Activated CD8-positive, alpha-beta memory T cell treated with anti-CD3 and anti-CD28 coated beads for 48 hours (primary cell): ENCODE data around the gene C1QA.
"Not testable (repeated sequence)": the region's sequence is repeated elsewhere in the genome, so short reads cannot be mapped to it uniquely, and the experiment has no call there.

Experiments used
- DNase-seq, 3 experiments: peaks; one replicate each; pipeline ENCODE4 v3.0.0-alpha.2; 2020; ENCODE audit warnings: low read depth in 2 of 3, low spot score in 2 of 3

C1QA gene

DNA sequence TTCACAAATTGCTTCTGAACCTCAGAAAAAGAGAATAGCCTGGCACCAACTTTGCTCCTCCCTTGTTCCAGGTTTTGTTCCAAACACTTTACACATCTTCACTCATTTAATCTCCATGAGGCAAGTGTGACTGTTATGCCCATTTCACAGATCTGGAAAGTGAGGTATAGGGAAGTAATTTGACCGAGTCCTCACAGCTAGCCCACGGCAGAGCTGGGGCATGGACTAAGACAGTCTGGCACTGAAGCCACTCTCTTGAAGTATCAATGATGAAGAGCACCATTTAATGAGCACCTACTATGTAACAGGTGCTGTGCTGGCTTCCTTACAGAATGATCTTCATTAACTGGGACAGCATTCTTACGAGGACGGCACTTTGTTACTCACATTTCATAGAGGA, 35.6 kb downstream of the C1QA start:
- DNase-seq: no peak

DNA sequence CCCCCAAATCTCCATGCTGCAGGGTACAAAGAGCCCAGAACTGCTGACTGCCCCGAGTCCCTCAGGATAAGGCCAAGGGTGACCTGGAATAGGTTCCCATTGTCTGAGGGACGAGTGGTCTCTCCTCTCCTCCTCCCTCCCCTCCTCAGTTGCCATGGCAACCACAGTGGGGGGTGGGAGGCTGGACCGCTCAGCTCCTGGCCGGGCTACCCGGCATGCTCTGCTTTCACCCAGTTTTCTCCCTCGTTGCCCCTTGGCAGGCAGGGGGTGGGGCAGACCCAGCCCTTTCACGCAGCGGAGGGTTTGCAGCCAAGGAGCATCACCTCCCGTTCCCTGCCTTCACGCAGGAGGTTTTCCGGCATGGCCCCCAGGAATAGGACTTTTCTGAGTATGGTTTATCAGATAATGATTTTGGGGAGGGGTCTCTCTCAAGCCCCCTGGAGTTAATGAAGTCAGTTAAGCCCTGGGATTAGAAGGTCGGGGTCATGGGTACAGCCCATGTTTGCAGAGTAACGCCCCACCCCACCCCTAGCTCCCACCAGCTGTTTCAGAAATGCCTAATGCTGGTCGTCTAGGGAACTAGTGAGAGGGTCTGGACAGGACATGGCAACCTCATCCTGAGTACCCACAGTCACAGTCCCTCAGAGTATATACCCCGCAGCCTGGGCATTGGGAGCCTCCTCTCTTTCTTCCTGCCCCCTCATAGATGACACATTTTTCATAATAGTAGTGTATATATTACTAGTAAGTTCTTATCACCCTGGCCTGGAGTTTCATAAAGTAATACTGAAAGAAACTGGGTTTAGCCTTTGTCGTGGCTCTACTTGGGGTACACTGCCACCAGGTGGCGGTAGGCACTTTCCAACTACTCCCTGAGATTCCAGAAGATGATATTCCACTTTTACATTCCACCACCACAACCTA, 37.3 kb downstream of the C1QA start:
- no peak for DNase-seq

DNA sequence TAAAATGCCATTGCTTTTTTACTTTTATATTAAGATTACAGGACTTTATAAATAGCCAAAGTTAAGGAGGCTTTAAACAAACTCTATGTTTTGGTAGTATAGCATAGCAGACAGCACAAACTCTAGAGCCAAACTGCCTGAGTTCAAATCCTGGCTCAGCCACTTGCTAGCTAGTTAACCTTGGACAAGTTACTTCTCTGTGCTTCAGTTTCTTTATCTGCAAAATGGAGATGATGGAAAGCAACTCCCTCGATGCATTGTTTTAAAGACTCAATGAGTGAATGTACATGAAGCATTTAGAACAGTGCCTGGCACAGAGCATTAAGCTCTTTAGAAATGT, 38.0 kb downstream of the C1QA start:
- DNase-seq: no peak

GRCh38 chr1:22676151-22676550, 39.7 kb downstream of the C1QA start:
- not testable (repeated sequence) for DNase-seq

GRCh38 chr1:22676916-22677583, 40.6 kb downstream of the C1QA start:
- no peak for DNase-seq

GRCh38 chr1:22677931-22678896, 41.8 kb downstream of the C1QA start:
- DNase-seq: no peak

DNA sequence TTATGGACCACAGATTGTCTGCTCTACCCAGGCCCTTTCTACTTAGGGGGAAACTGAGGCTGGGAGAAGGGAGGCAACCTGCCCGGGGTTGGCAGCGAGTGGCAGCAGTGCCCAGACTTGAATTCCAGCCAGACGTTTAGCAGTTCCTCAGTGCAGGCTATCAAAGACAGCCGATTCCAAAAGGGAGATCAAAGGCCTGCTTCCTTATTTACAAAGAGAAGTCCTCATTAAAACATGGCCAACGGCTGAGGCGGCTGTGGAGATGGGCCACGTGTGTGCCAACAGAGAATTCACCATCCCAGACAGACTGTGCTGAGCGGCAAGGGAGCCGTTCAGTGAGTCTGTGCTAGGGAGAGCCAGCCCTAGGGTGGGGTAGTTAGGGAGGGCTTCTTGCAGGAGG, 44.3 kb downstream of the C1QA start:
- DNase-seq: no peak

DNA sequence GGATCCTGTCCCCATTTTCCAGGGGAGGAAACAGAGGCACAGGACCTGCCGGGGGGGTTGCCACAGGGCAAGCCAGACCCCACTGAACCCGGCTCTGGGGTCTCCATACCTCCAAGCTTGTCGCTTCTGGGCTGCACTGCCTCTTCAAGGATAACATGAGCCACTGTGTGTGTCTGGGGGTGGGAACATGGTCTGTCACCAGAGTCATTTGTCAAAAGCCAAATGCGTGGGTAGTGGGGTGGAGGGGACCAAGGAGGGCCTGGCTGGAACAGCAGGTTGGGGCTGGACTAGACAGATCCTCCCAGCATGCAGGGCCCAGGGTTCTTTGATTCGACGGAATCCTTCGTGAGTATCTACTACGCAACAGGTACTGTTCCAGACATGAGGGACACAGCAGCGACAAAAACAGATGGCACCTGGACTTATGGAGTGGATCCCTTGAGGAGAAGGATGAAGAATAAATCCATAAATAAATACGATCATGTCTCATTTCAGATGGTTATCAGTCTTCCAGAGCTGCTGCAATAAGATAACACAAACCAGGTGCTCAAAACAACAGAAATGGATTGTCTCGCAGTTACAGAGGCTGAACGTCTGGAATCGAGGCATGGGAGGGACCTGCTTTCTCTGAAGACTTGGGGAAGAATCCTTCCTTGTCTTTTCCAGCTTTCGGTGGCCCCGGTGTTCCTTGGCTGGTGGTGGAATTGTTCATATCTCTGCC, 45.3 kb downstream of the C1QA start:
- no peak for DNase-seq

DNA sequence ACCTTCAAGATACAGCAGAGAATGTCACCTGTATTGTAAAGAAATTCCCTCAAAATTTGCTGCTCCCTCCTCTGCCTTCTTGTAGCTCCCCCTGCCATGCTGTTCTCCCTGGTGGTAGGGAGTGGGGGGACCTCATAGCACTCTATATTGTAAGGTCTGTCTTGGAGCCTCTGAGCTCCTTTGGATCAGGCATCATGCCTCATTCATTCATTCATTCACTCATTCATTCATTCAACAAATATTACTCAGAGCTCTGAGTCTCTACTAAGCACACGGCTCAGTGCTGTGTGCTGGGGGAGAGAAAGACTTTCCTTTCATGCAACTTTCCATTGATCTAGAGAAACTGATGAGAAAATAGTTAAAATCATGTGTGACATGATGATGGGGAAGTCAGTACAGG, 47.1 kb downstream of the C1QA start:
- no peak for DNase-seq

DNA sequence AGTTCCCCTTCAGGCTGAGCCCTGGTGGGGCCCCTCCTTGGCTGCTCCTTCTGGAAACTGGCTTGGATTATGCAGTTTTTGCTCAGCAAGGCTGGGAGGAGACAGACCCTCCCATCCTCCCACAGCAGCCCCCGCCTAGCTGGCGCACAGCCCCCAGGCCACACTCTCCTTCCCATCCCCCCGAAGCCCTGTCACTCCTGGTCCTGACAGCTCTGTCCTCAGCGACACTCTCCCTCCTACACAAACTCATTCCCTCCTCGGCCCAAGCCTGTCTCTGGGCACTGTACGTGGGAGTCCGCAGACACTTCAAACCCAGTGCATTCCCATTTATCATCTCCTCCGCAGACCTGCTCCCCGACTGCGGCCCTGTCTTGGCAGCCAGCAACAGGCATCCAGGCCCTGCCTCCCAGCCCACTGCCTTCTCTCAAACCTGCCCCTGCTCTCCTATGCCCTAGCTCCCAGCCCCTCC, 49.2 kb downstream of the C1QA start:
- no peak for DNase-seq

DNA sequence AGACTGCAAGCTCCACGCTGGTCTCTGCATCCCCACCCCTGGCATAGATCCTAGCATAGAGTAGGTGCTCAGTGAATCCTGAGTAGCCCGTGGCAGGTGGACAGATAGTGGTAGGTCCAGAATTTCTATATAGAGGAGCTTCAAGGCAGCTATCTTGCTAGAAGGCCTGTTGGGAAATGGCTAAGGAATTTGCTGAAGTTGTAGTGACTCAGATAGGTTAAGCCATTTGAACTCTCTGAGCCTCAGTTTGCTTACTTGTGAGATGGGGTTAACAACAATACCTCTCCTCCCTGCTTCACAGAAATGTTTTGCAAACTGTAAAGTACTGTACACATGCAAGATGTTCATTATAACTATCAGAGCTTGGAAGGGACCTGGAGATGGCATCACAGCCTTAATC, 50.8 kb downstream of the C1QA start:
- no peak for DNase-seq

DNA sequence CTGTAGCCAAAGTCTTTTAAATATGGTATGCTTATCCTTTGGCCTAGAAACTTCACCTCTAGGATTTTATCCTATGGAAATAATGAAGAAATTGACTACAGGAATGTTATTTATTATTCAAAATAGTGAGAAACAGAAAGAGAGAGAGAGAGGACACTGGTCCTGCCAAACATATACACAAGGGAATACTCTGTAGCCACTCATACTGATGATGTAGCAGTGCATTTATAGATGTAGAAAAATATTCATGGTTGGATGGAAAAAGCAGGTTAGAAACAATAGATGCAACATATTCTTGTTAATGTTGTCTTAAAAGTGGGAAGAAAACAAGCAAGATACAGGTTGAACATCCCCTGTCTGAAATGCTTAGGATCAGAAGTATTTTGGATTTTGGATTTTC, 52.0 kb downstream of the C1QA start:
- DNase-seq: no peak
